DOHH2 (cell line): Measurements from ENCODE around the gene MEF2B.
"Not testable (repeated sequence)": the region's sequence is repeated elsewhere in the genome, so short reads cannot be mapped to it uniquely, and the experiment has no call there.

Experiments
- H3F3A ChIP-seq: fragments of 200-600 bp; sonication (generic), shearing (Covaris generic); 2 replicates; pipeline ENCODE4 v1.6.0; 2016; ENCODE audit warnings: antibody characterized with exemption, mild to moderate bottlenecking; ENCODE audit not compliant: control insufficient read depth, insufficient read depth
- H3K27ac ChIP-seq: fragments of 200-600 bp; sonication (generic); 2 replicates; pipeline ENCODE4 v1.5.1; 2014; ENCODE audit warnings: low read depth, mild to moderate bottlenecking, low read length, moderate library complexity
- H3K27me3 ChIP-seq: fragments of 200-600 bp; sonication (generic); 2 replicates; pipeline ENCODE4 v1.6.1; 2014; ENCODE audit warnings: mild to moderate bottlenecking, low read length, mixed read lengths; ENCODE audit not compliant: control insufficient read depth
- H3K36me3 ChIP-seq: fragments of 200-600 bp; sonication (generic); 2 replicates; pipeline ENCODE4 v1.6.1; 2014; ENCODE audit warnings: mild to moderate bottlenecking, low read length, moderate library complexity, mixed read lengths; ENCODE audit not compliant: control insufficient read depth
- H3K4me1 ChIP-seq: fragments of 200-600 bp; sonication (generic); 2 replicates; pipeline ENCODE4 v1.6.1; 2014; ENCODE audit warnings: mild to moderate bottlenecking, low read length, mixed read lengths; ENCODE audit not compliant: control insufficient read depth
- H3K4me2 ChIP-seq: fragments of 200-600 bp; sonication (generic); 2 replicates; pipeline ENCODE4 v1.6.0; 2014; ENCODE audit warnings: mild to moderate bottlenecking, low read length, moderate library complexity
- H3K4me3 ChIP-seq: fragments of 200-600 bp; sonication (generic); 2 replicates; pipeline ENCODE4 v1.5.1; 2014; ENCODE audit warnings: mild to moderate bottlenecking, low read length, mixed read lengths
- H3K79me2 ChIP-seq: fragments of 200-600 bp; sonication (generic); 2 replicates; pipeline ENCODE4 v1.6.1; 2014; ENCODE audit warnings: mild to moderate bottlenecking, low read length, mixed read lengths; ENCODE audit not compliant: control insufficient read depth
- H3K9me2 ChIP-seq: fragments of 200-600 bp; sonication (generic); replicated peaks from 2 replicates; pipeline ENCODE4 v1.6.1; 2014; ENCODE audit warnings: mild to moderate bottlenecking, low read length, mixed read lengths; ENCODE audit not compliant: control insufficient read depth
- H3K9me3 ChIP-seq: fragments of 200-600 bp; sonication (generic); 2 replicates; pipeline ENCODE4 v1.6.1; 2014; ENCODE audit warnings: antibody characterized with exemption, low read length, mixed read lengths; ENCODE audit not compliant: control insufficient read depth, insufficient read depth
- H4K20me1 ChIP-seq: fragments of 200-600 bp; sonication (generic); 2 replicates; pipeline ENCODE4 v1.6.0; 2014; ENCODE audit warnings: low read depth, mild to moderate bottlenecking, antibody characterized with exemption, low read length, moderate library complexity; ENCODE audit not compliant: control insufficient read depth, insufficient read depth
- CTCF ChIP-seq: fragments of 200-600 bp; sonication (generic); IDR thresholded peaks from one replicate; pipeline ENCODE4 v1.5.1; 2014; ENCODE audit warnings: antibody characterized with exemption, mild to moderate bottlenecking, low read depth, low read length; ENCODE audit not compliant: poor library complexity, severe bottlenecking
- EZH2phosphoT487 ChIP-seq: fragments of 200-600 bp; sonication (generic); IDR thresholded peaks from 2 replicates; pipeline ENCODE4 v1.6.1; 2017; ENCODE audit warnings: borderline replicate concordance, mild to moderate bottlenecking, antibody characterized with exemption, low read length, moderate library complexity, mixed read lengths

MEF2B gene

DNA sequence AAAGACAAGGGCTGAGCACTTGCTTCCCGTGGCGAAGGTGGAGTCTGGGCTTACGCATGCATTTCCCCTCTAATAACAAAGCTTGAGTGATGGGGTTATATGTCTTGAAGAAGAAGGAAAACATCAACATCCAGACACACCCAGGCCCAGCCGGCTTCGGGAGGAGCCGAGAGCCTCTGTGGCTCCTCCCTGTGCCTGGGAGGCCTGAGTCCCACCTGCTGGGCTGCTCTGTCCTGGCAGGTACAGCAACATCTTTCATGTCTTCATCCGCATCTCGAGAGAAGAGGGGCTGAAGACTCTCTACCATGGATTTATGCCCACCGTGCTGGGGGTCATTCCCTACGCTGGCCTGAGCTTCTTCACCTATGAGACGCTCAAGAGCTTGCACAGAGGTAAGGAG lies 62.4 kb downstream of the MEF2B start:
- H3K4me2 ChIP-seq: no peak overlapping the region
- H3K27ac ChIP-seq: no peak overlapping the region
- no peaks in the 10 kb centered on the region for H3K4me1 ChIP-seq
- no peak overlapping the region for H3K4me3 ChIP-seq
- TF ChIP-seq CTCF: no peak
- H3K36me3 ChIP-seq: no peaks in the 10 kb centered on the region
- no peaks in the 10 kb centered on the region for H3F3A ChIP-seq
- no peaks in the 10 kb centered on the region for H3K9me2 ChIP-seq
- no peaks in the 10 kb centered on the region for H4K20me1 ChIP-seq
- no peaks in the 10 kb centered on the region for H3K27me3 ChIP-seq
- H3K9me3 ChIP-seq: no peaks in the 10 kb centered on the region
- no peaks in the 10 kb centered on the region for H3K79me2 ChIP-seq

DNA sequence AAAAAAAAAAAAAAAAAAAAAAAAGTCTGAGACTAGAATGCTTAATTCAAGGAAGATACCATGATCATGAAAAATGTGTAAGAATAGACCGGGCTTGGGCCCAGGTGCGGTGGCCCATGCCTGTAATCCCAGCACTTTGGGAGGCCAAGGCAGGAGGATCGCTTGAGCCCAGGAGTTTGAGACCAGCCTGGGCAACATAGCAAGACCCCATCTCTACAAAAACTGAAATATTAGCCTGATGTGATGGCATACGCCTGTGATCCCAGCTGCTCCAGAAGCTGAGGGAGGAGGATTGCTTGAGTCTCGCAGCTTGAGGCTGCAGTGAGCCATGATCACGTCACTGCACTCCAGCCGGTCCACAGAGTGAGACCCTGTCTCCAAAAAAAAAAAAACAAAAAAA lies 63.1 kb downstream of the MEF2B start:
- H4K20me1 ChIP-seq, H3K4me2 ChIP-seq, H3K9me2 ChIP-seq, H3K27ac ChIP-seq, H3K4me1 ChIP-seq, H3F3A ChIP-seq, H3K27me3 ChIP-seq, H3K79me2 ChIP-seq, H3K9me3 ChIP-seq, H3K36me3 ChIP-seq, H3K4me3 ChIP-seq: not testable (repeated sequence)

DNA sequence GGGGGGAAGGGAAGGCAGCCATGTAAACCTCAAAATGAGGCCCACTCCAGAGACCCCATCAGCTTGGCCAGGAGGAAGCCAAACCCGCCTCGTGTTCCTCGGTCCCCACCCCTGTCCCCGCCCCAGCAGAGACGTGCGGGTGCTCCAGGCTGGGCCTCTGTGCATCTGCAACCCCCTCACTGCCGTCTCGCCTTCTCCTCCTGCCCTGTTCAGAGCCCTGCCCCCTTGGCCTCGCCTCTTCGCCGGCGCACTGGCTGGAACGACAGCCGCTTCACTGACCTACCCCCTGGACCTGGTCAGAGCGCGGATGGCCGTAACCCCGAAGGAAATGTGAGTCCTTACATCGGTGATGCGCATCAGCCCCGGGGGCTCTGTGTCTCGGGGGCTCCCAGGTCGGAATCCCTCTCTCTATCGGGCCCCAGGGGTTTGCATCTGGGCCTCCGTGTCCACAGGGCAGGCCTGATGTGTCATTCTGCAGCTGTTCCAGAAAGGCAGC lies 64.0 kb downstream of the MEF2B start:
- no peak overlapping the region for H3K4me3 ChIP-seq

DNA sequence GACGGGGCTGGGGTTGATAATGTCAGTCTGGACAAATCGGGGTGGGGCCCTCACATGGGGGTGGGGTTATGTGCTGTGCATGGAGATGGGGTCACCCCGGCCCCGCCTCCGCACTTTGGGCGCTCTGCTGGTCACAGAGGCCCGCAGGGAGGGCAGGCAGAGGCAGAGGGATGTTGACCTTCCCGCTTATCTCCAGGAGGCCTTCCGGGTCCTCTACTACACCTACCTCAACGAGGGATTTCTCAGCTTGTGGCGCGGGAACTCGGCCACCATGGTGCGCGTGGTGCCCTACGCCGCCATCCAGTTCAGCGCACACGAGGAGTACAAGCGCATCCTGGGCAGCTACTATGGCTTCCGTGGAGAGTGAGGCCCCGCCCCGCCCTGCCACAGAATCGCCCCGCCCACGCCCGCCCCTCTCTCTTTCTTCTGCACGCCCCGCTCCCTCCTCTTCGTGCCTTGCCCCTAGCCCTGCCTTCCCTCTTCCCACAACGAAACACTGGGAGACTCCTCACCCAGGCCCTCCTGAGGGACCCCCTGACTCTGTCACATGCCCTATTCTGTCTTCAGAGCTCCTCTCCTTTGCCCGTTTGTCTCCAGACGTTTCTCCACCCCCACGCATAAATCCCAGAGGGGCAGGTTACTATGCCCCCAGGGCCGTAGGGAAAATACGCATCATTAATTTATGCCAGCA lies 64.6 kb downstream of the MEF2B start:
- no peaks in the 10 kb centered on the region for H3K4me1 ChIP-seq
- TF ChIP-seq CTCF (no peak), EZH2phosphoT487 (no peak)
- H4K20me1 ChIP-seq: no peaks in the 10 kb centered on the region
- no peak overlapping the region for H3K27ac ChIP-seq
- H3K27me3 ChIP-seq: no peaks in the 10 kb centered on the region
- no peaks in the 10 kb centered on the region for H3F3A ChIP-seq
- H3K9me3 ChIP-seq: no peaks in the 10 kb centered on the region
- no peak overlapping the region for H3K4me3 ChIP-seq
- no peaks in the 10 kb centered on the region for H3K36me3 ChIP-seq
- no peak overlapping the region for H3K4me2 ChIP-seq
- H3K9me2 ChIP-seq: no peaks in the 10 kb centered on the region
- H3K79me2 ChIP-seq: no peaks in the 10 kb centered on the region

More for the DNA sequence above, 64.0 kb downstream of the MEF2B start:
- TF ChIP-seq CTCF (no peak), EZH2phosphoT487 (no peak)
- H3K9me3 ChIP-seq: no peaks in the 10 kb centered on the region
- no peaks in the 10 kb centered on the region for H3F3A ChIP-seq
- H3K4me1 ChIP-seq: no peaks in the 10 kb centered on the region
- H3K79me2 ChIP-seq: no peaks in the 10 kb centered on the region
- no peak overlapping the region for H3K4me2 ChIP-seq
- no peaks in the 10 kb centered on the region for H3K36me3 ChIP-seq
- H4K20me1 ChIP-seq: no peaks in the 10 kb centered on the region
- no peak overlapping the region for H3K27ac ChIP-seq
- H3K9me2 ChIP-seq: no peaks in the 10 kb centered on the region
- H3K27me3 ChIP-seq: no peaks in the 10 kb centered on the region
